Ramos (cell line): ENCODE data around the gene ESPN.

Source experiments
- in situ Hi-C: fragments of 300-500 bp; cut with MboI; formaldehyde crosslinking; loops from one replicate; pipeline ENCODE4 v1.14.3; 2022; ENCODE audit warnings: low sequenced_read_pairs; ENCODE audit not compliant: unreplicated experiment

The ESPN gene

DNA sequence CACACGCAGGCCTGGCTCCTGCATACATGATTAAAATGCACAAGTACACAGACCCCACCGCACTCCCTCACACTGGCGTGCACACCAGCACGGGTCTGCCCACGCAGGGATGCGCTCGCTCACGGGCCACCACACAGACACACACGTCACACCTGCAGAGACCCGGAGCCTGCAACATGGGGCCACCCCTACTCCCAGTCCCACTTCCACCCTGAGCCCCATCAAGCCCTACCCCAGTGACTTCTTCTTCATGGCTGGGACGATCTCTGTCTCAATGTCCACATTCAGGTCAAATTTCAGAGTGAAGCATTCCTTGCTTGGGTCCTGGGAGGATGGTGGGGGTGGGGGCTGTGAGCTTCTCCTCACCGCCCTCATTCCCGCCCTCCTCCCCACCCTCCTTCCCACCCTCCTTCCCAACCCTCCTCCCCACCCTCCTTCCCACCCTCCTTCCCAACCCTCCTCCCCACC lies 50.3 kb downstream of the ESPN start:
- in situ Hi-C loops: loop anchor here (25.0 kb wide), 2 partner anchors 162 to 737 kb away; no protein-coding TSS in a partner anchor

DNA sequence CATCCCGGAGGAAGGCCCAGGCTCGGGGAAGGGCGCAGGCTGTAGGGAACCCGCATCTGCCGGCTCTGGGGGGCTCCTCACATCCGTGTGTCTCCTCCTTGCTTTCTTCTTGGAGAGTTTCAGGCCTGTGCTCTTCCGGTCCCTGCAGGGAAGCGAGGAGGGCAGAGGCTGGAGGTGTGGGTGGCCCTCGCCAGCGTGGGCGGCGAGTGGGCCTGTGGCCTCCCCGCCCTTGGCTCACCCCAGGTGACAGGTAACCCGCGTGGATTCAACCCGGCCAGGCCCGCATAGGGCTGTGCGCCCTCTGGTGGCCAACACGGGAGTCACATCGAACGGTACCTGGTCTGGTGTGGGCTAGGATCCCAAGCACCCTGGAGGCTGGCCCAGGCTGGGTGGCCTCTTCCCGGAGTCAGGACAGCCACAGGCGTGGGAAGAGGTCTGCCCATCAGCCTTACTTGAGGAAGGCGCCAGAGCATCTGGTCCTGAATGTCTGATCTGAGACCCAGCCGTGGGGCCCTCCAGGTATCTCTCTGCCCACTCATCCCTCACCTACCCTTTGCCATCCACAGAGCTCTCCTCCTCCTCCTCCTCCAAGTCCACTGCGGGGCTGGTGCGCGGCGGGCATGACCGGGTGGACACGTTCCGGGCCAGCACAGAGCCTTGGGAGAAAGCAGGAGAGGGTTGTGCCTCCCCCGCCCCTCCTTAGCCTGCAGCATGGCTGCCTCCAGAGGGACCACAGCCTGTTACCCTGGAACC lies 51.0 kb downstream of the ESPN start:
- in situ Hi-C loops: loop anchor here (25.0 kb wide), 2 partner anchors 162 to 737 kb away; no protein-coding TSS in a partner anchor

DNA sequence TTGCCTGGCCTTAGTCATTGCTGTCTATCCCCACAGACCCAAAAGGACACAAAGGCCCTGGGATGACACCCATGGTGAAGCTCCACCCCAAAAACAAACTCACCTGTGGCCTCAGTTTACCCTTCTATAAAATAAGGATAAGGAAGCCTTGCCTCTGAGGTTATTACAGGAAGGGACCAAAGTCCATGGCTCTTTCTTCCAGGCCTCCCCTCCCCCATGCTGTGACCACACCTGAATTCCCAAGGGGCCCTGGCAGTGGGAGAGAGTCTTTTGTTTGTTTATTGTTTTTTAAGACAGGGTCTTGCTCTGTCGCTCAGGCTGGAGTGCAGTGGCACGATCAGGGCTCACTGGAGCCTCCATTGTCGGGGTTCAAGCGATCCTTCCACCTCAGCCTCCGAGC lies 51.9 kb downstream of the ESPN start:
- in situ Hi-C loops: loop anchor here (25.0 kb wide), 2 partner anchors 161 to 736 kb away; no protein-coding TSS in a partner anchor

DNA sequence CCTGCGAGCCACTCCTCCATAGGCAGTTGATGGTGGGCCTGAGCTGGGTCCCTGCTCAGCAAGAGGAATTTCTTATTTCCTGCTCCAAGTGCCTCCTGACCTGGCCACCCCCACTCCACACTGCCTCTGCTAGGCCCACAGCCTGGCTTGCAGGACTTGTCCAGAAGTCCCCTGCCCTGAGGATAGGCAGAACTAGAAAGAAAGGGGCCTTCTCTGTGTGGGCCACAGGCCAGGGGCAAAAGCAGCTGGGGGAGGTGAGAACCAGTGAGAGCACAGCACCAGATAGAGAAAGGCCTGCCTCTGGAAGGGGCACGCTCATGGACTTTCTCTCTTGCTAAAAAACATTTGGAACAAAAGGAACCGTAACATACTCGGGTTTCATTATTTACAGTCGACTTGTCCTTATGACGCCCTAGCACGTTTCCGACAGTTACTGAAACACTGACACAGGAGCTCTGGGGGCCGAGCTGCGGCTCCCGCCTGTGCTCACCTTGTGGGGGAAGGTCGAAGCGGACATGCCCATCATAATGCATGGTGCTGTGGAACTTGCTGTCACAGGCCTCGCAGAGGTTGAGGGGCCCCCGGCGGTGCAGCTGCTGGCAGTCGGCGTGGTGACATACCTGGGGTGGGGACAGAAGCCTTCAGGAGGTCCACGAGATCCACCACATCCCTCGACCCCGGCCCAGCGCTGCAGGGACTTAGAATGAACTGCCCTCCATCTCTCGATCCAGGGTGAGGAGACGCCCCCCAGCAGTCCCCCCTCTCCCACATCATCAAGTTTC lies 52.7 kb downstream of the ESPN start:
- in situ Hi-C loops: loop anchor here (25.0 kb wide), 2 partner anchors 160 to 735 kb away; no protein-coding TSS in a partner anchor

DNA sequence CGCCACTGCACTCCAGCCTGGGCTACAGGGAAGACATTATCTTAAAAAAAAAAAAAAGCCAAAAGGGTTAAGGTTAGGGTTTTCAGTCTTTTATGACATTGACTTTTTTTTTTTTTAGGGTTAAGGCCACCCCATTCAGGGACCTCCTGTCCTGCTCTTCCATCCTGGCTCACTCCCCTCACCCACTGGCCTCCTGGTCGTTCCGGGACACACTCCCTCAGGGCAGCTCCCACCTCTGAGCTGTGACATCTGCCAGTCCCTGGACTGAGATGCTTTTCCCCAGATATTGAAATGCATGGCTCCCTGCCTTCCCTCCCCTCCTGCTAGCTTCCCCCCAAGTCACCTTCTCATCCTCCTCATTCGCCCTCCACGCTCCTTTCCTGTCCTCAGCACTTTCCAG lies 57.2 kb downstream of the ESPN start:
- in situ Hi-C loops: loop anchor here (25.0 kb wide), 2 partner anchors 155 to 730 kb away; no protein-coding TSS in a partner anchor

DNA sequence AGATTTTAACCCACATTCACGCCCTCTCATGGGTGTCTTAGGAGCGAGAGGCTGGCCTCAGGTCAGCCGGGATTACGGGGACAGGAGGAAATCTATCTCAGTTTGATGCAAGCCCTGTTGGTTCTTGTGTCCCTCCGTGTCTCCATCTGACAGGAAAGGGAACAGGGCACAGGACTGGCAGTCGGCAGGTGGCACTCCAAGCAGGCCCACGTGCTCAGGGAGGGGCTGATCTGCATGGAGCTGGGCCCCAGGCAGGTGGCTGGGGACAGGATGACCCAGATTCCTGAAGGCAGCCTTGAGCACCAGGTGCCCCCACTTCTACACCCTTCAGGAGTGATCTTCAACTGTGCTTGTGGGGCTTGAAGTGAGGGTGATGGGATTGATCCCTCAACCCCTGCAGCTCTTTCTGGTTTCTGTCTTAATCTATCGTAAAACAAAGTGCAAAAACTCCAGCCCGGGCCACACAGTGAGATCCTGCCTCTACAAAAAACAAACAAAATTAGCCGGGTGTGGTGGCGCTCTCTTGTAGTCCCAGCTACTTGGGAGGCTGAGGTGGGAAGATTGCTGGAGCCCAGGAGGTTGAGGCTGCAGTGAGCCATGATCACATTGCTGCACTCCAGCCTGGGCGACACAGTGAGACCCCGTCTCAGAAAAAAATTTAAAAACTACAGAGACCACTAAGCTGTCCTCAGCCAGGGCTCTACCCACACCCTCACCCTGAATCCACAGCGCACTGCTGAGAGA lies 58.6 kb downstream of the ESPN start:
- in situ Hi-C loops: loop anchor here (25.0 kb wide), 2 partner anchors 154 to 729 kb away; no protein-coding TSS in a partner anchor

DNA sequence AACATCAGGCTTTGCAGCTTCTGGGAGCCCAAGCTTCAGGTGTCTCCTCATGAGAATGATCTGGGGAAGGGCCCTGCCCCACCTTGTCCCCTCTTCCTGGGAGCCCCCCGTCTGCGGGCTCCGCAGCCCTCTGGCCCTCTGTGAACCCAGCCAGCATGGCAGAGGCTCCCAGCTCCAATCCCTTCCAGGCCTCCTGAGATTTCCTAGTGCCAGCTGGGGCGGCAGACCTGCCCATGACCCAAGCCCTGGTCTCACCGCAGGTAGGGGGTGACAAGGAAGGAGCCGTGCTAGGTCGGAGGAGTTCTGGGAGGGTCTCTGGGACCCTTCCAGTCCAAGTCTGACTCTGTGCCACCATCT lies 59.2 kb downstream of the ESPN start:
- in situ Hi-C loops: loop anchor here (25.0 kb wide), 2 partner anchors 154 to 729 kb away; no protein-coding TSS in a partner anchor

DNA sequence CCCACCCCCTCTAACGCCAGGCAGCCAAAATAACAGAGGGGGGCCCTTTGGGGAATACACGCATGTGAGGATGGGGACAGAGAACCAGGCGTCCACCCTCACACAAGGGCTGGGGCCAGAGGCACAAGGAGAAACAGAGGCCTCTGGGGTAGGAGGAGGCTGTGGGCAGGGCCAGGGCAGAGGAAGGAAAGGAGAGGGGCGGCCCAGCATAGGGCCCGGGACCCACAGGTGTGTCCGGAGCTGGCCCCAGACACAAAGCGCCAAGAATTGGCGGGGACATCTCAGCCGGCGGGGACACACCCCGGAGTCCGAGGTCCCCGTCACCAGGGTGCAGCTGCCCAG lies 60.2 kb downstream of the ESPN start:
- in situ Hi-C loops: loop anchor here (25.0 kb wide), 2 partner anchors 153 to 728 kb away; no protein-coding TSS in a partner anchor

DNA sequence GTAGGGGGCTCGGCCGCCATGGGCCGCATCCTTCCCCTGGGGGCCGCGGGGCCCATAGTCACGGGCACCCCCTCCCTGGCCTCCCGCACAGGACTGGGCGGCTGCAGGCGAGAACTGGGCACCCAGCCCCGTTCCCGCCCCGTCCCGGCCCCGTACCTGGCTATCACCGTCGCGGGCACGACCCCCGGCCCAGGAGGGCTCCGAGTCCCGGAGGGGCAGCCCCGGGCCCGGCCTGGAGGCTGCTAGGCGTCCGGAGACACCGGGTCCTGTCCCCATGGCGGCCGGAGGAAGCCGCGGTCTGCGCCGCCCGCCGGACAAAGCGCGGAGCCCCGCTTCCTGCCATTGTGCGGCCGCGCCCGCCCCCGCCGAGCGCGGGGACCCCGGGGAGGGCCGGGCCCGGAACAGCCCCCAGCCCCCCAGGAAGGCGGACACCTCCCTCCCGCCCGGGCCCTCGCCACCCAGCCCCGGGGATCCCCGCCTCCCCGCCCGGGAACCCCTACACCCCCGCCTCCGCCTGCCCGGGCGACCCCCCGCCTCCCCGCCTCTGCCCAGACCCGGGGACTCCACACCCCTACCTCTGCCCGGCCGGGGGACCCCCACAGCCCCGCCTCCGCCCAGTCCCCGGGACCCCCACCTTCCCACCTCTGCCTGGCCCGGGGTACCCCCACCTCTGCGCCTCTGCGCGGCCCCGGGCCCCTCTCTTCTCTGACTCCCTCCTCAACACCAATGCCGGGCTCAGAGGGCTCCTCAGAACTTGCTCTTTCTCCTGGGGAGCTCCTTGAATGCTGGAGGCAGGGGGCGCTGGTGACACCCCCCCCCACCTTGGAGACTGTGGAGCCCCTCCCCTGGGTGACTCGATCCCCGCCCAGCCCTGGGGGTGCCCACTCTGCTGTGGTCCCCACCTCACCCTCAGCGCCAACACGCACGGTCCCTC lies 60.9 kb downstream of the ESPN start:
- in situ Hi-C loops: loop anchor here (25.0 kb wide), 2 partner anchors 152 to 727 kb away; no protein-coding TSS in a partner anchor

DNA sequence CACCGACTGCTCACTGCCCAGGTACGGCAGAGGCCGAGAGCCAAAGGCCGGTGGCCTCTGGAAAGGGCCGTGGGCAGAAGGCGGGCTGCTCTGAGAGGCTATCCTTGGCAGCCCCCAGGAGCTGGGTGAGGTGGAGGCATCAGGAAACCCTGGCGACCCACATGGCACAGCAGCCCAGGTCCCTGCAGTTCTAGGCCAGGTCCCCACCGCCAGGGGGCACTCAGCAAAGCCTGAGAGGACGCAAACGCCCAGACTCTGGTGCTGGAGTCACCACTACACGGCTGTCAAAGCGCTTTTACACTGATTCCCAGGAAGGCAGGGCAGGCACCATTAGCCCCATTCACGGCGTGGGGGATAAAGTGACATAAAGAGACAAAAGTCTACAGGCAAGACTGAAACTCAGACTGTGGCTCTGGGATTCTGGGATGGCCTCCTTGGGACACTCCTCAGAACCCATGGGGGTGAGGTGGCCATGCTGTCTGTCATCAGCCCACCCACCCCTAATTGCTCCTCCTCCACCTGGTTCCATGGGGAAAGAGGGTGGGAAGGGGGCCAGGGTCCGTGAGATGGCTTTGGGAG lies 61.9 kb downstream of the ESPN start:
- in situ Hi-C loops: loop anchor here (25.0 kb wide), 2 partner anchors 151 to 726 kb away; no protein-coding TSS in a partner anchor

DNA sequence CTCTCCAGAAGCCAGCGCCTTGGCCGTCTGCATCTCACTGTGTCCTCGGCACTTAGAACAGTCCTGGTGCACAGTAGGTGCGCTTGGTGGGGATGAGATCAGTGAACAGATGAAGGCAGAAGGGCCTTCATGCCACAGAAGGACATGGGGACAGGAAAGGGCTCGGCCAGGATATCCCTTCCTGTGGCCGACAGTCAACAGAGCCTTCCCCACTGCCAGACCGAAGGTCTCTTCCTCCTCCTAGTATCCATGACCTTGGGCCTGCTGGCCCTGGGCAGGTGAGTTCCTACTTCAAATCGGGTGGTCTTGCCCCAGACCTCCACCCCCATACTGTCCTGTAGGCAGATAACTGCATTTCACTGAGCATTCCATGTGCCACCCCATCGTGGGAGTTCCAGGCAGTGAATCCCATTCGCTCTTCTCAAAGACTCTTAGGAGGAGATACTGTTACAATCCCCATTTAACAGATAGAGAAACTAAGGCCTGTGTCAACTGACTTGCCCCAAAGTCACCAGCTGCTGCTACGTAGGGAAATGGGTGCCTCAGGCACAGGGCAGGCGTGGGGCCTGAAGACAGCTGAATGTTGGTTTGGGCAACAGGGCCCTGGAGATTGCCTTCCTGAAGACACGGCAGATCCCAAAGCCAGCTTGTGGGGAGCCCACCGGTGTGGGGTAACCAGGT lies 63.4 kb downstream of the ESPN start:
- in situ Hi-C loops: loop anchor here (25.0 kb wide), 2 partner anchors 149 to 724 kb away; no protein-coding TSS in a partner anchor

DNA sequence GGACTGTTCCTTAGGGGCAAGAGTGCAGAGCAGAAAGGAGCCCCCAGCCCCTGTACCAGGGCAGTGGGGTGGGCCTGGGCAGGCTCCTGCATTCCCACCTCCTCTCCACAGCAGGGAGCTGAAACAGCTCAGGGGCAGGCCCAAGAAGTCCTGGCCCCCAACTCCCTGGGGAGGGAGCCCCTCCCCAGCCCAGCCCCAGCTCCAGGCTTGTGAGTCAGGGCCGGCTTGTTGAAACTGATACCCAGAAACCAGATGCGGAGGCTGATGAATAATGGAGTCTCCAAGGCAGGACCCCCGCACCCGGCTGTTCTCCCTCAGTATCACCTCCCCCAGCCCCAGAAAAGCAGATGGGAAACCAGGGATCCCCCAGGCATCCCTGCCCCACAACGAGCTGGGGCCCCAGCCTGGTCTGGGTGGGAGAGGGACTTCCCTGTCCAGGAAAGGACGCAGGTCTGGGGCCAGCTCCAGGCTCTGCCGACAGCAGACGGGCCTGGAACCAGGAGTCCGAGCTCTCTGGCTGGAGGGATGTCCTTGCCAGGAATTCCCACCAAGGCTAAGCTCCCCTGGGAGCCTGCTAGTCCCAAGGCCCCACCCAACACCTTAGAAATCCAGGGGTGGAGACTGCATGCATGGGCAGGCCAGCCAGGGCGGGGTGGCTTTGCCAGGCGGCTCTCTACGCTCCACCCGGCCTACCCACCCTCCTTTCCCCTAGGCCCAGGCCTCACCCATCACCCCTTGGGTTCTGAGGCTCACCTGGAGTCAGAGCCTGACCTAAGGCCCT lies 64.2 kb downstream of the ESPN start:
- in situ Hi-C loops: loop anchor here (25.0 kb wide), 2 partner anchors 149 to 724 kb away; no protein-coding TSS in a partner anchor

DNA sequence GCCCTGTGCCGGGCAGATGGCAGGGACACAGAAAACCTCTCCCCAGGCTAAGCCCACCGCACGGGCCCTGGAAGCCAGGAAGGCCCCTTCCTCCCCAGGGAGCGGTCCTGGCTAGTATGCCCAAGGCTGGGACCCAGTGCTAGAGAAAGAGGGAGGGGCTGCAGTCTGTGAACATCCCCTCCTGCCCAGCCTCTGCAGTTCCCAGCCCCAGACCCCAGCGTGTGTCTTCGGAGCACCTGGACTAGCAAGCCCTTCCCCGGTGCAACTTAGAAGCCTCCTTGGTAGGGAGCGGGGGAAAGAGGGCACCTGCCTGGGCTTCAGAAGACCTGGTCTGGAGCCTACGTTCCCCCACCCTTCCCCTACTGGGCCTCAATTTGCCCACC lies 64.8 kb downstream of the ESPN start:
- in situ Hi-C loops: loop anchor here (25.0 kb wide), 2 partner anchors 148 to 723 kb away; no protein-coding TSS in a partner anchor

DNA sequence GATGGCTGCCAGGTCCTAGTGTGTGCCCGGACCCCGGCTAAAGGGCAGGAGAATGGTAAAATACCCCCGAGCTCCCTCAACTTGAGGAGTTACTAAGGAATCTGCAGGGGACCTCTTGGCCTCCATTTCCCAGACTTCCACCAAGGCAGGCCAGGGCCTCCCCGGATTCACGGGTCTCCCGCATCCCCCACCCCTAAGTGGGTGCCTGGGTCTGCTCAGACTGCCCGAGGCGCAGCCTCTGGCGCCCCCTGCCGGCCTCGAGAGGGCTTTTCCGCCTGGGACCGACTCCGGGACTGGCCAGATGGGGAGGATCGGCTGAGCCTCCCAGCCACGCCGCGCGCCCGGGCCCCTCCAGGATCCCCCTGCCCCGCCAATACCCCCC lies 65.2 kb downstream of the ESPN start:
- in situ Hi-C loops: loop anchor here (25.0 kb wide), 2 partner anchors 148 to 723 kb away; no protein-coding TSS in a partner anchor

DNA sequence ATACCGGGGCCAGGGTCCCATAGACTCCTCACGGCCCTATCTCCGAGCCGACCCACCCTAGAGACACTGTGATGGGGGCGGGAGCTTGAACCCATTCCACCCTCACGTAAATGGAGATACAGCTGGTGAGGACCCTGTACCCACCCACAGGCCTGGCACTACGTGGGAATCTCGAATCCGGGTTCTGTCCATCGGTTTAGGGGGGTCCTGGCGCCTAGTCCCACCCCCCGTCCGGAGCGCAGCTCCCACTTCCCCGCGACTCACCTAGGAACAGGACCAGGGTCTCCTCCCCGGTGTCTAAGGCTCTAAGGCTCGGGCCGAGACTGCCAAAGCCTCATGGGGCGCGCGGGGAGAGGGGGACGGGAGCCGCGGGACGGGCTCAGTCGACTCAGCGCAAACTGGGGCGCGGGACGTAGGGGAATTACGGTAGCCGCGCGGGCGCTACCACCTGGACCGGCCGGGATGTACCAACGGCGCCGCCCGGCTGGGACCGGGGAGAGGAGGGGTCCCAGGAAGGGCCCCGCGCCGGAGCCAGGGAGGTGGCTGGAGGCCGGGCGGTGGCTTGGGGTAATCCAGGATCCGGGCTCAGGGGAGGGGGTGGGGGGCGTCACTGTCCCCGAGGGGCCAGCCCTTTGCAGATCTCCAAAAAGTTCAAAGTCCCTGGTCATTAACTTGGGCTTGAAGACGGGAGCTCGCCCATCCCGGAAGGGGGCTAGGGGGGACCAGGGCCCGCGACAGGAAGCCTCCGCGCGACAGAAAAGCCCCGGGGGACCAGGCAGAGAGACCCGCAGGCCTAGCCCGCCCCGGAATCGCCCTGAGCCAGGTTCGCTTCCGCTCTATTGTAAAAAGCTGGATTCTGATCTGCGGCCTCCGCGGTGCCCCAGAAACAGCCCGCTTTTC lies 65.9 kb downstream of the ESPN start:
- in situ Hi-C loops: loop anchor here (25.0 kb wide), 2 partner anchors 147 to 722 kb away; no protein-coding TSS in a partner anchor

DNA sequence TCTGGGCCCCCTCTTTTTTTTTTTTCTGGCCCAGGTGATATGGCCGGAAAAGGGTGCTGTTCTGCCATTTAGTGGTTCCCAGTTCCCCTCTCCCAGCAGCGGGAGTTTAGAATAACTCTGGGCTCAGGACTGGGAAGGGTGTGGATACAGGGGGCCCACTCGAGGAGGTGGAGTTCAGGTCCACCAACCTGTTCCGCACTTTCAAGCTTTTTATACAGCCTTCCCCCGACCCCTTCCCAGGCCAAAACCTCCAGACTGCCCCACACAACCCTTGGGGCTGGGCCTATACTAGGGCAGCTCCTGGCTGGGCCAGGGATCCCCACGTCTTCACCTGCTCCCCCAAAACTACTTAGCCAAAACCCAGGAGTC lies 66.5 kb downstream of the ESPN start:
- in situ Hi-C loops: loop anchor here (25.0 kb wide), 2 partner anchors 146 to 721 kb away; no protein-coding TSS in a partner anchor
